Breast epithelium (tissue), 3 donors: ENCODE measurements around the gene WNK3.

ENCODE experiments used
- CTCF ChIP-seq, 3 donors: fragments of 450-650 bp; IDR thresholded peaks; one replicate each; pipeline ENCODE4 v1.5.1; 2016 to 2017; ENCODE audit warnings: antibody characterized with exemption in 3 of 3, mild to moderate bottlenecking in 3 of 3, moderate library complexity in 3 of 3
- POLR2AphosphoS5 ChIP-seq, 3 donors: sonication (generic); formaldehyde crosslinking; IDR thresholded peaks; one replicate each; pipeline ENCODE4 v1.6.1; 2017; ENCODE audit warnings: antibody characterized with exemption in 3 of 3

- TF ChIP-seq CTCF (IDR thresholded peaks at IDR 0.05) (no peak), POLR2AphosphoS5 (IDR thresholded peaks at IDR 0.05) (no peak)
Observed at GRCh38 chrX:54281676-54282075, 76.2 kb downstream of the WNK3 start.
